Effector memory CD4-positive, alpha-beta T cell (primary cell): ENCODE data around the gene MAST2.
"Not testable (repeated sequence)": the region's sequence is repeated elsewhere in the genome, so short reads cannot be mapped to it uniquely, and the experiment has no call there.

ENCODE experiments used
- DNase-seq, 3 donors: peaks; one replicate each; pipeline ENCODE4 v3.0.0-alpha.2; 2020
- H3K27ac ChIP-seq: 2 replicates; pipeline ENCODE4 v1.7.0; 2013; ENCODE audit warnings: mild to moderate bottlenecking, low read length, moderate library complexity; ENCODE audit not compliant: insufficient read depth, poor library complexity, severe bottlenecking
- H3K27me3 ChIP-seq: replicated peaks from 2 replicates; pipeline ENCODE4 v1.7.0; 2013; ENCODE audit warnings: mild to moderate bottlenecking, low read length; ENCODE audit not compliant: insufficient read depth, control insufficient read depth, poor library complexity, severe bottlenecking
- H3K36me3 ChIP-seq: 2 replicates; pipeline ENCODE4 v1.7.0; 2013; ENCODE audit warnings: mild to moderate bottlenecking, low read length, moderate library complexity; ENCODE audit not compliant: control insufficient read depth, insufficient read depth
- H3K4me1 ChIP-seq: 2 replicates; pipeline ENCODE4 v1.7.0; 2013; ENCODE audit warnings: low read length, mild to moderate bottlenecking; ENCODE audit not compliant: control insufficient read depth, insufficient read depth, poor library complexity, severe bottlenecking
- H3K4me3 ChIP-seq: 2 replicates; pipeline ENCODE4 v1.7.0; 2013; ENCODE audit warnings: low read length, low read depth, mild to moderate bottlenecking; ENCODE audit not compliant: insufficient read depth, poor library complexity, severe bottlenecking
- H3K9me3 ChIP-seq: 2 replicates; pipeline ENCODE4 v1.7.0; 2013; ENCODE audit warnings: mild to moderate bottlenecking, low read length, moderate library complexity; ENCODE audit not compliant: control insufficient read depth

Gene MAST2

DNA sequence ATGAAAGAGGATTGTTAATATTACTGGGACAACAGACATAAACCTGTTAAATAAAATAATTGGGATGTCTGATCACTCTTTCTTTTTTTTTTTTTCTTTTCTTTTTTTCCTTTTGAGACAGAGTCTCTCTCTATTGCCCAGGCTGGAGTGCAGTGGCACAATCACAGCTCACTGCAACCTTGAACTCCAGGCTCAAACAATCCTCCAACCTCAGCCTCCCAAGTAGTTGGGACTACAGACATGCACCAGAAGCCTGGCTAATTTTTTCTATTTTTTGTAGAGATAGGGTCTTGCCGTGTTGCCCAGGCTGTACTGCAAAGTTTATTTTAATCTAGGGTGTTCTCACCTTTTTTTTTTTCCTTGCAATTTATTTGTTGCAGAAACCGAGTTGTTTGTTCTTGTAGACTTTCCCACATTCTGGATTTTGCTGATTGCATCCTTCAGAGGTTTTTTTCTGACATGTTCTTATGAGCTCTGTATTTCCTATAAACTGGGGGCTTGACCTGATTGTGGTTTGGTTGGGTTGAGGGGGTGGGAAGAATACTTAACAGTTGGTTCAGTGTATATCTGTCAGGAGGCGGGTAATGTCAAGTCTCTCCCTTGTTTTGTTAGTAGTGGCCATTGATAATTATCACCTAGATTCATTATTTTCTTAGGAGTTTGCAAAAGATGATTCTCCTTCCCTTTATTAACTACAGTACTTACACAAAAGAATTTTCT is 125.2 kb downstream of the MAST2 start:
- Histone ChIP-seq H3K4me1 (no peaks in the 10 kb centered on the region), H3K4me3 (no peak overlapping the region), H3K36me3 (no peaks in the 10 kb centered on the region), H3K9me3 (no peaks in the 10 kb centered on the region), H3K27ac (no peak overlapping the region), H3K27me3 (no peaks in the 10 kb centered on the region)
- no peak for DNase-seq

DNA sequence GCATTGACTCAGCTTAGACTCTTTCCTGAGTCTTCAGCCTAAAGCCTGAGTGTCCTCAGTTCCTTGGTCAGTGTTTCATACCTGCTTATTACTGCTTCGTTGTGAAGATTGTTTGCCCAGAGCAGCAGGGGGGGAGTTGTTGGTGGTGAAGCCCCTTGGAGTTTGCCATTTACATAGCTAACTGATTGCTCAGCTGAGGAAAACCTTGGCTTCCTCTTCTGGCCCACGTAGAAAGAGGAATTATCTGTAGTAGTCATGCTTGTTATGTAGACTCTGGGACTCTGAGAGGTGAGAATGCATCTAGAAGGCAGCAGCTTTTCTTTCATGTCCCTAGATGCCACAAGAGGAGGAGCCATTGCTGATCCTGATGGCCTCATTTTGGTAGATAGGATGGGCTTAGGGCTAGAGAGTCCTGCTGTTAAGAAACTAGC is 125.9 kb downstream of the MAST2 start:
- H3K4me1 ChIP-seq = no peaks in the 10 kb centered on the region
- no peaks in the 10 kb centered on the region for H3K36me3 ChIP-seq
- DNase-seq = no peak
- no peak overlapping the region for H3K4me3 ChIP-seq
- no peak overlapping the region for H3K27ac ChIP-seq
- H3K9me3 ChIP-seq = no peaks in the 10 kb centered on the region
- no peaks in the 10 kb centered on the region for H3K27me3 ChIP-seq

DNA sequence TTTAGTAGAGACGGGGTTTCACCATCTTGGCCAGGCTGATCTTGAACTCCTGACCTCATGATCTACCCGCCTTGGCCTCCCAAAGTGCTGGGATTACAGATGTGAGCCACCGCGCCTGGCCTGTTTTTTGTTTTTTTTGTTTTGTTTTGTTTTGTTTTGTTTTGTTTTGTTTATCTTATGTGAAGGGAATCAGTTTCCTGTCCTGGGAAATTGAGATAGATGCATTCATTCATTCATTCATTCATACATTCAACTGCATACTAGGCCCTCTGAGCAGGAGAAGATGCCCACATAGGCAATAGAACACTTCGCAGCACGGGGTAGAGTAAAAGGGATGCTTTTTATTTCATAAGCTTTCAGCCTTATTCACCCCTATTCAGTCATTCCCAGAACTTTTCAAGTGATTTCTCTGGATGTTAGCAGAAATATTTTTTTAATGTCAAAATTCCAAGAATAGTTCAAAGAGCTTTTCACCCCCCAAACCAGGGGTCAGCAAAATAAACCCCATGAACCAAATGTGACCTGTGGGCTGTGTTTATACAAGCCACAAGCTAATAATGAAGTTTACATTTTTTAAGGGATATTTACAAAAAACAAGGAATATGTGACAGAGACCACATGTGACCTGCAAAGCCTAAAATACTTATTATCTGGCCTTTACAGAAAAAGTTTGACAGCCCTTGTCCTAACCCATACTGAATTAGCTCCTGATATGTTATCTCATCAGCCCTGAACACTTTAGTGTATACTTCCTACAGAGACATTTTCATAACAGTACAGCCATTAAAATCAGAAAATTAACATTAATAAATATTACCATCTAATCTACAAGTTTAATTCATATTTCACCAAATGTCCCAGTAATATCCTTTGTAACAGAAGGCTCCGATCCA is 127.1 kb downstream of the MAST2 start:
- DNase-seq = no peak
- Histone ChIP-seq H3K27ac (no peak overlapping the region), H3K9me3 (no peaks in the 10 kb centered on the region), H3K27me3 (no peaks in the 10 kb centered on the region), H3K4me3 (no peak overlapping the region), H3K36me3 (no peaks in the 10 kb centered on the region), H3K4me1 (no peaks in the 10 kb centered on the region)

DNA sequence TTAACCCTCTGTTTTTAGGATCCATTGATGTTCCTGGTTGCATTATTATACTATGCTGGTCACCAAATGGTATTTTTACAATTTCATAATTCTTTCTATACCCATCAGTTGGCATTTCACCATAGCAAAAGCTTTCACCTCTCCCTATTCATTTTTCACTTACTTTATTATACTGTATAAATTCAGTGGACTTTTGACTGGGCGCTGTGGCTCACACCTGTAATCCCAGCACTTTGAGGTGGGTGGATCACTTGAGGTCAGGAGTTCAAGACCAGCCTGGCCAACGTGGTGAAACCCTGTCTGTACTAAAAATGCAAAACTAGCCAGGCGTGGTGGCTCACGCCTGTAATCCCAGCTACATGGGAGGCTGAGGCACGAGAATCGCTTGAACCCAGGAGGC is 128.8 kb downstream of the MAST2 start:
- not testable (repeated sequence) for H3K27me3 ChIP-seq, H3K27ac ChIP-seq, H3K9me3 ChIP-seq, H3K36me3 ChIP-seq, DNase-seq, H3K4me3 ChIP-seq, H3K4me1 ChIP-seq

DNA sequence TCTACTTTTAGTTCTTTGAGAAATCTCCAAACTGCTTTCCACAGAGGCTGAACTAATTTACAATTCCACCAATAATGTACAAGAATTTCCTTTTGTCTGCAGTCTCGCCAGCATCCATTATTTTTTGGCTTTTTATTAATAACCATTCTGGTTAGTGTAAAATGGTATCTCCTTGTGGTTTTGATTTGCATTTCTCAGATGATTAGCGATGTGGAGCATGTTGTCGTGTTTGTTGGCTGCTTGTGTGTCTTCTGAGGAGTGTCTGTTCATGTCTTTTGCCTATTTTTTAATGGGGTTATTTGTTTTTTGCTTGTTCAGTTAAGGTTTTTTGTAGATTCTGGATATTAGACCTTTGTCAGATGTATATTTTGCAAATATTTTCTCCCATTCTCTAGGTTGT is 131.5 kb downstream of the MAST2 start:
- Histone ChIP-seq H3K4me3 (no peak overlapping the region), H3K36me3 (no peaks in the 10 kb centered on the region), H3K27me3 (no peaks in the 10 kb centered on the region), H3K4me1 (no peaks in the 10 kb centered on the region), H3K27ac (no peak overlapping the region), H3K9me3 (no peaks in the 10 kb centered on the region)
- no peak for DNase-seq

DNA sequence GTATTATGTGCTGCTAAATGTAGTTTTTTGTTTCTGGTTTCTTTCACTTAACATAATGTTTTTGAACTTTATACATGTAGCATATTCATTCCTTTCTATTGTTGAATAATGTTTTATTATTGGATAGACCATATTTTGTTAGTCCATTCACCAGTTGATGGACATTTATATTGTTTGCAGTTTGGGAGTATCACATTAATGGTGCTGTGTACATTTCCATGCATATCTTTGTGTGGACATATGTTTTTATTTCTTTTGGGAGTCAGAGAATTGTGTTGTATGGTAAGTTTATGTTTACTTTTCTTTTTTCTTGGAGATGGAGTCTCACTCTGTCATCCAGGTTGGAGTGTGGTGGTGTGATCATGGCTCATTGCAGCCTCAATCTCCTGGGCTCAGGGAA is 134.6 kb downstream of the MAST2 start:
- DNase-seq = no peak
- Histone ChIP-seq H3K36me3 (no peaks in the 10 kb centered on the region), H3K4me3 (no peak overlapping the region), H3K27ac (no peak overlapping the region), H3K27me3 (no peaks in the 10 kb centered on the region), H3K4me1 (no peaks in the 10 kb centered on the region), H3K9me3 (no peaks in the 10 kb centered on the region)

DNA sequence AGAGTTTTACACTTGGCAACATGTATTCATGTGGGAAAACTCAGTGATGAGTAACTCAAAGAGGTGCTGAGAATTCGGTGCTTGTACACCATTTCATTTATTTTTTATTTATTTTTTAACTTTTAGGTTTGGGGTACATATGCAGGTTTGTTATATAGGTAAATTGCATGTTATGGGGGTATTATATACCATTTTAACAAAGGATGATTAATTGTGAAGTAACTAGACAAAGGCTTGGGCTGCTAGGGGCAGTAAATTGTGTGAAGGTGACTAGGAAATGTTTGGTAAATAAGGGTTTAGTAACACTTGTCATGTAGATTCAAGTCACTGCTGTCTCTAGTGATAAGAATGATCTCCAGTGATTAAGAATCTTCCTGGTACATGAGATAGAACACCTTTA is 139.0 kb downstream of the MAST2 start:
- no peak for DNase-seq

DNA sequence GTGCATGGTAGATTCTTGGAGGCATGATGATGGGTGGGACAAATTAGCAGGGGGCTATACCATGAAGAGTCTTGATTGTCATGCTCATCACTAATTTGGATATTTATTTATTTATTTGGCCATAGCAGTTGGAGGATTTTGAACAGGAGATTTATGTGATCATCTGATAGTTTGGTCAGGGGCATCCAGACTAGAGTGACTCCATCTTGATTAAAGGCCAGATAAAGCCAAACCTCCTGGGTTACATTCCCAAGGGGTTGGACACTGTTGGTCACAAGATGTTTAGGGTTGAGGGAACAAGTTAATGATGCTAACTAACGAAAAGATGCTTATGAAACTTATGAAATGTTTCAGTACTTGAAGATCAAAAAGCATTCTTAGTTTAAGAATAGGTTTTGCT is 139.8 kb downstream of the MAST2 start:
- Histone ChIP-seq H3K36me3 (no peaks in the 10 kb centered on the region), H3K27me3 (no peaks in the 10 kb centered on the region), H3K4me3 (no peak overlapping the region), H3K27ac (no peak overlapping the region), H3K9me3 (no peaks in the 10 kb centered on the region), H3K4me1 (no peaks in the 10 kb centered on the region)
- DNase-seq = no peak

More for the DNA sequence above, 139.0 kb downstream of the MAST2 start:
- Histone ChIP-seq H3K36me3 (no peaks in the 10 kb centered on the region), H3K4me1 (no peaks in the 10 kb centered on the region), H3K4me3 (no peak overlapping the region), H3K27me3 (no peaks in the 10 kb centered on the region), H3K27ac (no peak overlapping the region), H3K9me3 (no peaks in the 10 kb centered on the region)

DNA sequence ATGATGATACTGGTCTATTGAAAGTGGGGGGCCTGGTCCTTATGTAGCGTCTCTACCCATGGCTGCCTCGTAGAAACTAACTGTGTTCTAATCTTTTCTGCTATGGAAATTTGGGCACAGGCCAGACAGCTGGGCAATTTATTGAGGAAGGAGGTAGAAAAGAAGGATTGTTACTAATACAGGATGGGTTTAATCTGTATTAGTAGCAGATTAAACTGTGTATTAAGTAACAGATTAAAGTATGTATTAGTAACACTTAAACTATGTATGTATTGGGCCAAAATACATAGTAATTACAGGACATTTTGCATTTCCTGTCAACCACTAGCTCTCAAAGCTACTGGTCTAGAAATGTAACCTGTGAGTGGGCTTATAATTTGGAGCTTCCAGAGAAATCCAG is 142.0 kb downstream of the MAST2 start:
- Histone ChIP-seq H3K9me3 (no peaks in the 10 kb centered on the region), H3K4me1 (no peaks in the 10 kb centered on the region), H3K27ac (no peak overlapping the region), H3K27me3 (no peaks in the 10 kb centered on the region), H3K4me3 (no peak overlapping the region), H3K36me3 (no peaks in the 10 kb centered on the region)
- no peak for DNase-seq

DNA sequence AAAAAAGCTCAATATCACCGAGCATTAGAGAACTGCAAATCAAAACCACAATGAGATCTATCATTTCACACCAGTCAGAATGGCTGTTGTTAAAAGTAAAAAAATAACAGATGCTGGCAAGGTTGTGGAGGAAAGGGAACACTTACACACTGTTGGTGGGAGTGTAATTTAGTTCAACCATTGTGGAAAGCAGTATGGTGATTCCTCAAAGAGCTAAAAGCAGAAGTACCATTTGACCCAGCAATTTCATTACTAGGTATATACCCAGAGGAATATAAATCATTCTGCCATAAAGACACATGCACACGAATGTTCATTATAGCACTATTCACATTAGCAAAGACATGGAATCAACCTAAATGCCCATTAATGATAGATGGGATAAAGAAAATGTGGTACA is 146.1 kb downstream of the MAST2 start:
- H3K9me3 ChIP-seq, H3K36me3 ChIP-seq, DNase-seq, H3K27ac ChIP-seq, H3K27me3 ChIP-seq, H3K4me1 ChIP-seq, H3K4me3 ChIP-seq: not testable (repeated sequence)
